Neural cell (in vitro differentiated cells): ENCODE measurements around the gene MRPL42. TPM values are rescaled to one million over a fixed set of nuclear protein-coding genes. Genes with fewer than 3 reads are reported as not detected.

ENCODE experiments used
- H2AFZ ChIP-seq: fragments of 200-600, 300-800 bp; sonication (generic), shearing (Covaris generic); 2 replicates; pipeline ENCODE4 v1.6.0; 2014; ENCODE audit warnings: low read depth, mild to moderate bottlenecking, antibody characterized with exemption, low read length, moderate library complexity
- H3F3A ChIP-seq: fragments of 200-600 bp; shearing (Covaris generic); 2 replicates; pipeline ENCODE4 v1.6.1; 2016; ENCODE audit warnings: mild to moderate bottlenecking, moderate library complexity, mixed read lengths, antibody characterized with exemption, low read length; ENCODE audit not compliant: insufficient read depth, poor library complexity, severe bottlenecking
- H3K27ac ChIP-seq: fragments of 200-600, 300-800 bp; sonication (generic), shearing (Covaris generic); 2 replicates; pipeline ENCODE4 v1.5.1; 2014; ENCODE audit warnings: mild to moderate bottlenecking, low read length, moderate library complexity
- H3K27me3 ChIP-seq: fragments of 300-800, 200-600 bp; sonication (generic), shearing (Covaris generic); 2 replicates; pipeline ENCODE4 v1.6.0; 2014; ENCODE audit warnings: mild to moderate bottlenecking, low read depth, low read length, moderate library complexity; ENCODE audit not compliant: insufficient read depth
- H3K36me3 ChIP-seq: fragments of 300-800, 200-600 bp; sonication (generic), shearing (Covaris generic); 2 replicates; pipeline ENCODE4 v1.5.1; 2014; ENCODE audit warnings: mild to moderate bottlenecking, antibody characterized with exemption, low read length, moderate library complexity; ENCODE audit not compliant: insufficient read depth
- H3K4me2 ChIP-seq: fragments of 300-800, 200-600 bp; sonication (generic), shearing (Covaris generic); 2 replicates; pipeline ENCODE4 v1.6.0; 2014; ENCODE audit warnings: mild to moderate bottlenecking, low read length
- H3K4me3 ChIP-seq: fragments of 300-800, 200-600 bp; sonication (generic), shearing (Covaris generic); 2 replicates; pipeline ENCODE4 v1.5.1; 2014; ENCODE audit warnings: mild to moderate bottlenecking, low read length, moderate library complexity
- H3K79me2 ChIP-seq: fragments of 200-600 bp; shearing (Covaris generic); replicated peaks from 2 replicates; pipeline ENCODE4 v1.6.0; 2014; ENCODE audit warnings: mild to moderate bottlenecking, low read length, moderate library complexity; ENCODE audit not compliant: insufficient read depth
- H3K9ac ChIP-seq: fragments of 300-800, 200-600 bp; sonication (generic), shearing (Covaris generic); 2 replicates; pipeline ENCODE4 v1.6.1; 2016; ENCODE audit warnings: mild to moderate bottlenecking, low read length, mixed read lengths
- H3K9me2 ChIP-seq: fragments of 200-600 bp; shearing (Covaris generic); 2 replicates; pipeline ENCODE4 v1.6.1; 2016; ENCODE audit warnings: mild to moderate bottlenecking, low read length, mixed read lengths; ENCODE audit not compliant: insufficient read depth
- H3K9me3 ChIP-seq: fragments of 200-600, 300-800 bp; sonication (generic), shearing (Covaris generic); 2 replicates; pipeline ENCODE4 v1.6.1; 2016; ENCODE audit warnings: mild to moderate bottlenecking, mixed run types, low read length, moderate library complexity, mixed read lengths
- H4K20me1 ChIP-seq: fragments of 200-600 bp; shearing (Covaris generic); 2 replicates; pipeline ENCODE4 v1.6.1; 2016; ENCODE audit warnings: mild to moderate bottlenecking, mixed run types; ENCODE audit not compliant: insufficient read depth
- EP300 ChIP-seq: fragments of 450-650 bp; conservative IDR thresholded peaks from 2 replicates; pipeline ENCODE4 v1.6.1; 2014; ENCODE audit warnings: antibody characterized with exemption, mild to moderate bottlenecking, moderate library complexity; ENCODE audit not compliant: poor library complexity, severe bottlenecking
- EZH2 ChIP-seq: fragments of 200-600, 300-800 bp; shearing (Covaris generic), sonication (generic); IDR thresholded peaks from 2 replicates; pipeline ENCODE4 v1.6.1; 2014; ENCODE audit warnings: antibody characterized with exemption, low read length, borderline replicate concordance, mild to moderate bottlenecking; ENCODE audit not compliant: insufficient read depth, poor library complexity, severe bottlenecking
- MXI1 ChIP-seq: fragments of 450-650 bp; conservative IDR thresholded peaks from 2 replicates; pipeline ENCODE4 v1.6.1; 2014; ENCODE audit warnings: antibody characterized with exemption, mild to moderate bottlenecking; ENCODE audit not compliant: poor library complexity, severe bottlenecking
- POLR2AphosphoS5 ChIP-seq: IDR thresholded peaks from 2 replicates; pipeline ENCODE4 v1.6.1; 2012
- RAD21 ChIP-seq: fragments of 450-650 bp; conservative IDR thresholded peaks from 2 replicates; pipeline ENCODE4 v1.6.1; 2014; ENCODE audit warnings: antibody characterized with exemption, mild to moderate bottlenecking, moderate library complexity
- REST ChIP-seq: IDR thresholded peaks from 2 replicates; pipeline ENCODE4 v1.6.1; 2012; ENCODE audit warnings: borderline replicate concordance
- SMC3 ChIP-seq: fragments of 450-650 bp; conservative IDR thresholded peaks from 2 replicates; pipeline ENCODE4 v1.6.1; 2014; ENCODE audit warnings: antibody characterized with exemption, mild to moderate bottlenecking, moderate library complexity; ENCODE audit not compliant: poor library complexity
- TAF1 ChIP-seq: IDR thresholded peaks from 2 replicates; pipeline ENCODE4 v1.6.1; 2012; ENCODE audit warnings: low read depth
- polyA plus RNA-seq: library from polyadenylated mRNA; depleted of rRNA; stranded (reverse); fragments of >200 nt; gene quantifications from 2 replicates; pipeline ENCODE4 v1.2.3, GENCODE V29; 2014
- TF ChIP-seq, protein P1 (sequence below): fragments of 450-650 bp; IDR thresholded peaks from 2 replicates; pipeline ENCODE4 v1.5.1; 2014; ENCODE audit warnings: antibody characterized with exemption, mild to moderate bottlenecking, moderate library complexity; ENCODE audit not compliant: poor library complexity, severe bottlenecking

The MRPL42 gene
- polyA plus RNA-seq, 1 donor from 2014 or later = 260 TPM

DNA sequence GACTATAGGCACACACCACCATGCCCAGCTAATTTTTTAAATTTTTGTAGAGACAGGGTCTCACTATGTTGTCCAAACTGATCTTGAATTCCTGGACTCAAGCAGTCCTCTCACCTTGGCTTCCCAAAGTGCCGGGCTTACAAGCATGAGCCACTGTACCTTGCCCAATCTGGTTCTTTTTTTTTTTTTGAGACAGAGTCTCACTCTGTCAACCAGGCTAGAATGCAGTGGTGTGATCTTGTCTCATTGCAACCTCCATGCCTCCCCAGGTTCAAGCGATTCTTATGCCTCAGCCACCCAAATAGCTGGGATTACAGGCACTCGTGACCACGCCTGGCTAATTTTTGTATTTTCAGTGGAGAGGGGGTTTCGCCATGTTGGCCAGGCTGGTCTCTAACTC lies 15.4 kb downstream of the MRPL42 start:
- H3K4me3 ChIP-seq = no peak overlapping the region
- H3K27ac ChIP-seq = no peak overlapping the region
- no peaks in the 10 kb centered on the region for H3K9me3 ChIP-seq
- no peaks in the 10 kb centered on the region for H3F3A ChIP-seq
- TF ChIP-seq EZH2 = no peak
- TF ChIP-seq, protein P1, sequence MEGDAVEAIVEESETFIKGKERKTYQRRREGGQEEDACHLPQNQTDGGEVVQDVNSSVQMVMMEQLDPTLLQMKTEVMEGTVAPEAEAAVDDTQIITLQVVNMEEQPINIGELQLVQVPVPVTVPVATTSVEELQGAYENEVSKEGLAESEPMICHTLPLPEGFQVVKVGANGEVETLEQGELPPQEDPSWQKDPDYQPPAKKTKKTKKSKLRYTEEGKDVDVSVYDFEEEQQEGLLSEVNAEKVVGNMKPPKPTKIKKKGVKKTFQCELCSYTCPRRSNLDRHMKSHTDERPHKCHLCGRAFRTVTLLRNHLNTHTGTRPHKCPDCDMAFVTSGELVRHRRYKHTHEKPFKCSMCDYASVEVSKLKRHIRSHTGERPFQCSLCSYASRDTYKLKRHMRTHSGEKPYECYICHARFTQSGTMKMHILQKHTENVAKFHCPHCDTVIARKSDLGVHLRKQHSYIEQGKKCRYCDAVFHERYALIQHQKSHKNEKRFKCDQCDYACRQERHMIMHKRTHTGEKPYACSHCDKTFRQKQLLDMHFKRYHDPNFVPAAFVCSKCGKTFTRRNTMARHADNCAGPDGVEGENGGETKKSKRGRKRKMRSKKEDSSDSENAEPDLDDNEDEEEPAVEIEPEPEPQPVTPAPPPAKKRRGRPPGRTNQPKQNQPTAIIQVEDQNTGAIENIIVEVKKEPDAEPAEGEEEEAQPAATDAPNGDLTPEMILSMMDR = no peak
- H3K79me2 ChIP-seq = no peaks in the 10 kb centered on the region
- H4K20me1 ChIP-seq = no peaks in the 10 kb centered on the region
- H3K36me3 ChIP-seq = peaks cover 21% of the 10 kb centered on the region
- no peak overlapping the region for H3K4me2 ChIP-seq
- H3K27me3 ChIP-seq = no peaks in the 10 kb centered on the region
- H3K9ac ChIP-seq = no peak overlapping the region
- H3K9me2 ChIP-seq = no peaks in the 10 kb centered on the region
- no peak overlapping the region for H2AFZ ChIP-seq

- H3K9ac ChIP-seq = no peak overlapping the region
- no peaks in the 10 kb centered on the region for H3K9me3 ChIP-seq
- no peak overlapping the region for H2AFZ ChIP-seq
- H3K4me2 ChIP-seq = no peak overlapping the region
- H4K20me1 ChIP-seq = no peaks in the 10 kb centered on the region
- H3F3A ChIP-seq = no peaks in the 10 kb centered on the region
- TF ChIP-seq TAF1 (no peak), MXI1 (no peak), RAD21 (no peak), SMC3 (no peak), EP300 (no peak), REST (no peak), POLR2AphosphoS5 (no peak), EZH2 (no peak)
- TF ChIP-seq, protein P1 = no peak
- H3K27me3 ChIP-seq = no peaks in the 10 kb centered on the region
- H3K79me2 ChIP-seq = no peaks in the 10 kb centered on the region
- no peak overlapping the region for H3K27ac ChIP-seq
- no peak overlapping the region for H3K4me3 ChIP-seq
- no peaks in the 10 kb centered on the region for H3K9me2 ChIP-seq
- H3K36me3 ChIP-seq = peaks cover 21% of the 10 kb centered on the region
Observed at GRCh38 chr12:93483151-93483807, 16.0 kb downstream of the MRPL42 start.
